ENCODE measurements around the gene IQGAP3. TPM values are rescaled to one million over a fixed set of nuclear protein-coding genes. Genes with fewer than 3 reads are reported as not detected.

IQGAP3 gene
- total RNA-seq, 4 donors from 2014 or later, result 0.09 to 13.2 TPM; not detected in 2

DNA sequence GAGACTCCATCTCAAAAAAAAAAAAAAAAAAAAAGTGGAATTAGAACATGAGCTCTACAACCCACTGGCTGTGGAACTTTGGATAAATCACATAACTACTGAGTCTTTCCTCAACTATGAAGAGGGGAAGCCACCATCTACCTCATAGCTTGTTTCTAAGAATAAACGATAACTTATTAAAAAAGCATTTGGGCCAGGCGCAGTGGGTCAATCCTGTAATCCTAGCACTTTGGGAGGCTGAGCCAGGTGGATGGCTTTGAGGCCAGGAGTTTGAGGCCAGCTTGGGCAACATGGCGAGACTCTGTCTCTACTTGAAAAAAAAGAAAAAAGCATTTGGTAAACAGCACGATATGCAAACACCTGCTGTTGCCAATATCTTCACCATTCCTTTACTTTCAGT, 40.0 kb downstream of the IQGAP3 start:
- Histone ChIP-seq H3K9me3 (no peaks in the 10 kb centered on the region), H3K27me3 (no peaks in the 10 kb centered on the region), H3K4me1 (no peaks in the 10 kb centered on the region), H3K27ac (no peak overlapping the region), H3K4me3 (no peak overlapping the region), H3K36me3 (no peaks in the 10 kb centered on the region)
- DNase-seq, result no peak
- TF ChIP-seq, protein P1, sequence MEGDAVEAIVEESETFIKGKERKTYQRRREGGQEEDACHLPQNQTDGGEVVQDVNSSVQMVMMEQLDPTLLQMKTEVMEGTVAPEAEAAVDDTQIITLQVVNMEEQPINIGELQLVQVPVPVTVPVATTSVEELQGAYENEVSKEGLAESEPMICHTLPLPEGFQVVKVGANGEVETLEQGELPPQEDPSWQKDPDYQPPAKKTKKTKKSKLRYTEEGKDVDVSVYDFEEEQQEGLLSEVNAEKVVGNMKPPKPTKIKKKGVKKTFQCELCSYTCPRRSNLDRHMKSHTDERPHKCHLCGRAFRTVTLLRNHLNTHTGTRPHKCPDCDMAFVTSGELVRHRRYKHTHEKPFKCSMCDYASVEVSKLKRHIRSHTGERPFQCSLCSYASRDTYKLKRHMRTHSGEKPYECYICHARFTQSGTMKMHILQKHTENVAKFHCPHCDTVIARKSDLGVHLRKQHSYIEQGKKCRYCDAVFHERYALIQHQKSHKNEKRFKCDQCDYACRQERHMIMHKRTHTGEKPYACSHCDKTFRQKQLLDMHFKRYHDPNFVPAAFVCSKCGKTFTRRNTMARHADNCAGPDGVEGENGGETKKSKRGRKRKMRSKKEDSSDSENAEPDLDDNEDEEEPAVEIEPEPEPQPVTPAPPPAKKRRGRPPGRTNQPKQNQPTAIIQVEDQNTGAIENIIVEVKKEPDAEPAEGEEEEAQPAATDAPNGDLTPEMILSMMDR (IDR thresholded peaks at IDR 0.05), result no peak
- no peak for TF ChIP-seq POLR2A (IDR thresholded peaks at IDR 0.05)
- intact Hi-C loops (cut with DNase I; ENCODE audit: low total_unique reads), result no loop called here

DNA sequence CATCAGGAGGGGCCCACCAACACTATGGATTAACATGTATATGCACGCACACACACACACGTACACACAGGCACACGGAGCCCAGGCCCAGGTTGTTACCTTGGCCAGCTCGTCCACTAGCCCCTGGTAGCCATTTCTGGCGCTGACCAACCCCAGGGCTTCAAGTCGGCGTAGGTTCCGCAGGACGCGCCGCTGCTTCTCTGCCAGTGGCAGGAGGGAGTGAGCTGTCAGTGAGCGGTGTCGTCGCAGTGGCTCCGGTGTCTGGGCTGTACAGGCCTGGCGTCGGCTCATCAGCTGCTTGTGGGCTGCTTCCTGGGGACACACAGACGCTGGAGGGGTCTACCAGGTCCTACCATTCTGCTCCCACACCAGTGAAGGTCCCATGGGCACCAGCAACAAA, 42.4 kb downstream of the IQGAP3 start:
- TF ChIP-seq, protein P1 (IDR thresholded peaks at IDR 0.05), result no peak
- TF ChIP-seq POLR2A (IDR thresholded peaks at IDR 0.05), result no peak
- Histone ChIP-seq H3K27me3 (no peaks in the 10 kb centered on the region), H3K4me1 (no peaks in the 10 kb centered on the region), H3K27ac (no peak overlapping the region), H3K36me3 (no peaks in the 10 kb centered on the region), H3K4me3 (no peak overlapping the region), H3K9me3 (no peaks in the 10 kb centered on the region)
- intact Hi-C loops (cut with DNase I; ENCODE audit: low total_unique reads), result no loop called here
- DNase-seq, result no peak

DNA sequence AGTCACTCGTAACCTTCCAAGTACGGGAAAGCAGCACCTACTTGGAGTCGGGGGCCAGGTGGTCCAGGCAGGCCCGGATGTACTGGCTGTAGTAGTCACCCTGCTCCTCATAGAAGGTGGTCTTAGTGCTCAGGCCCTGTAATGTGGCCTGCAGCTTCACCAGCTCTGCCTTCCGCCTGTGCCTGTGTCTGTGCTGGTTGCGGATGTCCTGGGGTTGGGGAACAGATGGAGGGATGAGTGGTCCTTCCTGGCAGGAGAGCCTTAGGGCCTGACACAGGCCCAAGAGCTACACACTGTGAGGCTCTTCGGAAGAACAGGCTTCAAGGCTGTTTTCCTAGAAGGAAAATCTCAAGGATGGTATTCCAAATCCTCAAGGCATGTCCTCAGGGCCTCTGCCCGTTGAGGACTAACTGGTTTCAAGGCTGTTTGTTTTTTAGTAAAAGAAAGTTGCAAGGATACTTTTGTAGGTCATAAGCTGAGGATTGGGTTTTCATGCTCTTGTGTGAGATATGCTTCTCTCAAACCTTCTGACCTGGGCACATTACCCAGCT, 43.4 kb downstream of the IQGAP3 start:
- intact Hi-C loops (cut with DNase I; ENCODE audit: low total_unique reads), result no loop called here
- H3K27me3 ChIP-seq, result no peaks in the 10 kb centered on the region
- no peak overlapping the region for H3K27ac ChIP-seq
- H3K36me3 ChIP-seq, result no peaks in the 10 kb centered on the region
- no peak for DNase-seq
- no peaks in the 10 kb centered on the region for H3K9me3 ChIP-seq
- no peaks in the 10 kb centered on the region for H3K4me1 ChIP-seq
- no peak for TF ChIP-seq POLR2A (IDR thresholded peaks at IDR 0.05)
- TF ChIP-seq, protein P1 (IDR thresholded peaks at IDR 0.05), result no peak
- H3K4me3 ChIP-seq, result no peak overlapping the region

DNA sequence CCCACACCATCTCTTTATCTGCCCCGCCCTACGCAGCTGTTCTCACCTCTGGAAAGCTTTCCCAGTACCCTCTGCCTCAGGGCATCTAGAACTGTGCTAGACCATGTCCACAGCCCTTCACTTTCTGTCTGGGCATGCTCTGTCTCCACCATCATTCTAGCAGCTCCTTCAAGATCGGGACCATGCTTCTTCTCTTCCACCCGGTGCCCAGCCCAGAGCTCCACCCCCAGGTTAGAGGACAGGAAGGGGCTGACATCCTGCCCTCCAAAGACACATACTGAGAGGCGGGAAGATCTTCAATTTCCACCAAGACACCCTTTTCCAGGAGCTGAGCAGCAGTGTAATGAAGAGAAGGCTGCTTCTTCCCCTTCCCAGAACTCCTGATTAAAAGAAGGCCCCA, 44.1 kb downstream of the IQGAP3 start:
- H3K36me3 ChIP-seq, result no peaks in the 10 kb centered on the region
- H3K27ac ChIP-seq, result no peak overlapping the region
- TF ChIP-seq, protein P1 (IDR thresholded peaks at IDR 0.05), result no peak
- TF ChIP-seq POLR2A (IDR thresholded peaks at IDR 0.05), result no peak
- no peaks in the 10 kb centered on the region for H3K4me1 ChIP-seq
- H3K9me3 ChIP-seq, result no peaks in the 10 kb centered on the region
- intact Hi-C loops (cut with DNase I; ENCODE audit: low total_unique reads), result no loop called here
- no peaks in the 10 kb centered on the region for H3K27me3 ChIP-seq
- no peak overlapping the region for H3K4me3 ChIP-seq
- DNase-seq, result no peak

DNA sequence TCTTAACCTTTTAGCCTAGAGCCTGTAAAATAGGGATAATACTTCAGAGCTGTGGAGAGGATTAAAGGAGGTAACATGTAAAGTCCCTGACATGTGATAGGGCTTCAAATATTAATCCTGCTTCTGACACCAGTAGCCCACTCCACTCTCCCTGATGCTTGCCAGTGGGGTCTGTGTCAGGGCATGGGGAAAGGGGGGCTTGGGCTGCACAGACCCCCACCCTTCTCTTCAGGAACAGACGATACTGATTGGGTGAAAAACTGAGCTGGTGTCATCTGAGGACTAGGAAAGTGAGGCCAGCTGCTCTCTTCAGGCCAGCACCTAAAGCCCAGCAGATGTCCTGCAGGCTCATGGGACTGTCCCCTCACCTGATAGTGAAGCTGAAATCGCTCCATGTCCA, 44.8 kb downstream of the IQGAP3 start:
- H3K27ac ChIP-seq, result no peak overlapping the region
- no peak overlapping the region for H3K4me3 ChIP-seq
- DNase-seq, result no peak
- no peaks in the 10 kb centered on the region for H3K9me3 ChIP-seq
- TF ChIP-seq POLR2A (IDR thresholded peaks at IDR 0.05), result no peak
- TF ChIP-seq, protein P1 (IDR thresholded peaks at IDR 0.05), result no peak
- H3K36me3 ChIP-seq, result no peaks in the 10 kb centered on the region
- no peaks in the 10 kb centered on the region for H3K4me1 ChIP-seq
- intact Hi-C loops (cut with DNase I; ENCODE audit: low total_unique reads), result no loop called here
- no peaks in the 10 kb centered on the region for H3K27me3 ChIP-seq

All from uterus (tissue), 4 donors.